PC-9 (cell line): Measurements from ENCODE around the gene WNT4. TPM values are rescaled to one million over a fixed set of nuclear protein-coding genes. Genes with fewer than 3 reads are reported as not detected.

Source experiments
- BruUV-seq: library from RNA; stranded (reverse); fragments of 400-500 nt; replicated peaks from 2 replicates; lab custom pipeline; 2021; lab: Mats Ljungman, UMichigan
- CTCF ChIA-PET: fragments of 300-600 bp; sonication (Branson Sonifier 250); formaldehyde crosslinking; loops from one replicate; lab custom pipeline; 2022; ENCODE audit warnings: antibody characterized with exemption; lab: Charles Lee
- POLR2A ChIA-PET: fragments of 300-600 bp; sonication (Branson Sonifier 250); formaldehyde crosslinking; loops from one replicate; lab custom pipeline; 2022; ENCODE audit warnings: antibody characterized with exemption; ENCODE audit not compliant: unreplicated experiment; lab: Charles Lee
- DNase-seq, 2 experiments: peaks; one replicate each; pipeline versions ENCODE4 v3.0.0 to v3.0.0-alpha.2; 2015 to 2022; ENCODE audit warnings: mixed read lengths in 1 of 2
- H2AFZ ChIP-seq: fragments of 200-600 bp; sonication (generic); 2 replicates; pipeline ENCODE4 v1.8.1; 2017; ENCODE audit warnings: antibody characterized with exemption
- H3F3A ChIP-seq: fragments of 200-600 bp; sonication (generic); 2 replicates; pipeline ENCODE4 v1.8.1; 2017; ENCODE audit warnings: antibody characterized with exemption, mild to moderate bottlenecking, low read depth; ENCODE audit not compliant: insufficient read depth
- H3K27ac ChIP-seq: fragments of 200-600 bp; sonication (generic); 2 replicates; pipeline ENCODE4 v1.6.1; 2016; ENCODE audit warnings: mixed run types
- H3K27me3 ChIP-seq: fragments of 200-600 bp; sonication (generic); 2 replicates; pipeline ENCODE4 v1.6.1; 2016; ENCODE audit warnings: low read depth, mixed run types; ENCODE audit not compliant: insufficient read depth
- H3K36me3 ChIP-seq: fragments of 200-600 bp; sonication (generic); 2 replicates; pipeline ENCODE4 v1.6.1; 2016; ENCODE audit warnings: low read depth, mixed run types
- H3K4me1 ChIP-seq: fragments of 200-600 bp; sonication (generic); replicated peaks from 2 replicates; pipeline ENCODE4 v1.6.1; 2016; ENCODE audit warnings: mixed run types; ENCODE audit not compliant: insufficient read depth
- H3K4me2 ChIP-seq: fragments of 200-600 bp; sonication (generic); 2 replicates; pipeline ENCODE4 v1.6.1; 2017; ENCODE audit warnings: mixed run types
- H3K4me3 ChIP-seq: fragments of 200-600 bp; sonication (generic); 2 replicates; pipeline ENCODE4 v1.6.1; 2016; ENCODE audit warnings: mixed run types
- H3K79me2 ChIP-seq: fragments of 200-600 bp; sonication (generic); 2 replicates; pipeline ENCODE4 v1.6.1; 2017; ENCODE audit warnings: low read depth, mixed run types
- H3K9me2 ChIP-seq: fragments of 200-600 bp; sonication (generic); 2 replicates; pipeline ENCODE4 v1.8.1; 2017; ENCODE audit warnings: mild to moderate bottlenecking; ENCODE audit not compliant: insufficient read depth
- H3K9me3 ChIP-seq: fragments of 200-600 bp; sonication (generic); 2 replicates; pipeline ENCODE4 v1.8.1; 2016; ENCODE audit warnings: low read depth; ENCODE audit not compliant: insufficient read depth
- H4K20me1 ChIP-seq: fragments of 200-600 bp; sonication (generic); 2 replicates; pipeline ENCODE4 v1.8.1; 2017; ENCODE audit not compliant: insufficient read depth
- CTCF ChIP-seq: fragments of 200-600 bp; sonication (generic); conservative IDR thresholded peaks from 2 replicates; pipeline ENCODE4 v1.6.1; 2017; ENCODE audit warnings: mixed run types, antibody characterized with exemption, mild to moderate bottlenecking, moderate library complexity
- EZH2 ChIP-seq: fragments of 200-600 bp; sonication (generic); IDR thresholded peaks from 2 replicates; pipeline ENCODE4 v1.8.0; 2017; ENCODE audit warnings: antibody characterized with exemption, low read depth
- intact Hi-C: fragments of 100-400 bp; cut with micrococcal nuclease; formaldehyde crosslinking; loops from one replicate; pipeline ENCODE4 v1.10.0; 2022; ENCODE audit not compliant: unreplicated experiment
- total RNA-seq: library from RNA; stranded (reverse); gene quantifications from 2 replicates; pipeline ENCODE4 v1.2.3, GENCODE V29; 2021

WNT4 gene
- total RNA-seq, 1 experiment from 2014 or later: 0.83 TPM

DNA sequence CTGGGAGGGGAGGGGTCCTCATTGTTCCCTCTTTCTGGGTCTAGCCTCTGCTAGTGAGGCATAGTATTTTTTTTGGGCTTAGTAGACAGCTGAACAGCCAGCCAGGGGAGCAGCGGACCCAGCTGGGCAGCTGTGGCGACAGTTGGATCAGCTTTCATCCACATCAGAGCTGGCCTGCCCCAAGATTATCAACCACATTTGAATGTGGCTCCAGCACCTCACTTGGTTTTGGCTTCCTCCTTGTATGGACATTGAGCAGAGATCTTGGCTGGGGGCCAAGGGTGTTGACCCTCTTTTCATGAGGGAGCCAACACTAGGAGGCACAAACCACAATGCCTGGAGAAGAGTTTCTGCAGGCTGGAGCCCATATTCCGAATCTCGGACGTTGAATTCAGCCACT lies 25.0 kb downstream of the WNT4 start:
- BruUV-seq: no TSS peak
- CTCF ChIA-PET: no interaction called here

DNA sequence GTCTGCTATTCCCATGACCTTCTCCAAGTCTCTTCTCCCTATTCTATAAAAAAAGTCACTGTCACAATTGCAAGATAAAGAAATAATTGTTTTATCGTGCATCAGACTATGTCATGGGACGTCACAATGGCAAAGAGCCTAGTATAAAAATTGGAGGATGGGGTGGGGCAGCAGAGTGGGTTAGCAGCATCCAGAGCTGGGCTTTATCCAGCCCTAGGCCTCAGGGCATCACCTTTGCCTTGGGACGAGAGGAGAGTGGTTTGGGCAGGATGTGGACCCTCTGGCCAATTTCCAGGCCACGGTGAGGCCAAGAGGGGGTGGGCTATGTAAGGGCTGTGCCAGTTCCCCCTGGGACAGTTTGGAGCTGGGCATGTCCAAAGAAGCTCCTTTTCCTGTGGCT lies 25.7 kb downstream of the WNT4 start:
- ChIA-PET CTCF (no interaction called here), POLR2A (no interaction called here)
- TF ChIP-seq CTCF: no peak
- no peak for TF ChIP-seq EZH2
- BruUV-seq: no TSS peak
- H3F3A ChIP-seq: no peaks in the 10 kb centered on the region
- H3K9me3 ChIP-seq: no peaks in the 10 kb centered on the region
- H3K79me2 ChIP-seq: no peaks in the 10 kb centered on the region
- H3K4me2 ChIP-seq: no peak overlapping the region
- no peak overlapping the region for H3K27ac ChIP-seq
- no peaks in the 10 kb centered on the region for H3K9me2 ChIP-seq
- H3K4me3 ChIP-seq: no peak overlapping the region
- H3K27me3 ChIP-seq: no peaks in the 10 kb centered on the region
- H2AFZ ChIP-seq: no peak overlapping the region
- intact Hi-C loops: no loop called here
- no peaks in the 10 kb centered on the region for H4K20me1 ChIP-seq
- H3K36me3 ChIP-seq: no peaks in the 10 kb centered on the region
- H3K4me1 ChIP-seq: no peaks in the 10 kb centered on the region
- DNase-seq: no peak

More for the DNA sequence above, 25.0 kb downstream of the WNT4 start:
- Histone ChIP-seq H3K79me2 (no peaks in the 10 kb centered on the region), H3K4me3 (no peak overlapping the region), H3K4me1 (no peaks in the 10 kb centered on the region), H3K4me2 (no peak overlapping the region), H4K20me1 (no peaks in the 10 kb centered on the region), H3K36me3 (no peaks in the 10 kb centered on the region), H2AFZ (no peak overlapping the region), H3K9me3 (no peaks in the 10 kb centered on the region), H3K9me2 (no peaks in the 10 kb centered on the region), H3K27me3 (no peaks in the 10 kb centered on the region), H3F3A (no peaks in the 10 kb centered on the region), H3K27ac (no peak overlapping the region)
- POLR2A ChIA-PET: no interaction called here
- no peak for DNase-seq
- intact Hi-C loops: no loop called here
- TF ChIP-seq EZH2 (no peak), CTCF (no peak)

GRCh38 chr1:22115286-22115685 lies 27.6 kb downstream of the WNT4 start:
- no peak for DNase-seq
- Histone ChIP-seq H3F3A (no peaks in the 10 kb centered on the region), H3K9me2 (no peaks in the 10 kb centered on the region), H3K4me2 (no peak overlapping the region), H3K27ac (no peak overlapping the region), H2AFZ (no peak overlapping the region), H3K9me3 (no peaks in the 10 kb centered on the region), H3K27me3 (no peaks in the 10 kb centered on the region), H3K36me3 (no peaks in the 10 kb centered on the region), H3K4me1 (no peaks in the 10 kb centered on the region), H3K4me3 (no peak overlapping the region), H4K20me1 (no peaks in the 10 kb centered on the region), H3K79me2 (no peaks in the 10 kb centered on the region)
- POLR2A ChIA-PET: no interaction called here
- CTCF ChIA-PET: no interaction called here
- BruUV-seq: no TSS peak
- TF ChIP-seq CTCF: no peak
- TF ChIP-seq EZH2: no peak
- intact Hi-C loops: no loop called here
